Ovary (tissue), 9 donors: Measurements from ENCODE around the gene BRD7. TPM values are rescaled to one million over a fixed set of nuclear protein-coding genes. Genes with fewer than 3 reads are reported as not detected.
A peak's percentile ranks its signal among the peaks of the same experiment; 100 is the strongest.

Source experiments
- DNase-seq, 5 donors: peaks; one replicate each; pipeline ENCODE4 v3.0.0-alpha.2; 2019 to 2020
- H3K27ac ChIP-seq, 2 donors: fragments of 200-600 bp; one replicate each; pipeline versions ENCODE4 v1.5.1 to v1.8.0; 2019 to 2022
- H3K27me3 ChIP-seq: fragments of 200-600 bp; one replicate; pipeline ENCODE4 v1.8.0; 2022
- H3K36me3 ChIP-seq: fragments of 200-600 bp; sonication (generic); one replicate; pipeline ENCODE4 v1.5.1; 2019
- H3K4me1 ChIP-seq: one replicate; pipeline ENCODE4 v1.8.1; 2013; ENCODE audit warnings: mild to moderate bottlenecking, moderate library complexity; ENCODE audit not compliant: insufficient read depth
- H3K4me3 ChIP-seq: fragments of 200-600 bp; sonication (generic); one replicate; pipeline ENCODE4 v1.5.1; 2017
- H3K9me3 ChIP-seq, 2 donors: fragments of 200-600 bp in 1 of 2; sonication (generic) in 1 of 2; one replicate each; pipeline versions ENCODE4 v1.5.1 to v1.8.1; 2013 to 2019; ENCODE audit warnings: mild to moderate bottlenecking in 1 of 2, moderate library complexity in 1 of 2
- CTCF ChIP-seq, 3 donors: fragments of 450-650 bp in 2 of 3; fragments of 200-600 bp in 1 of 3; IDR thresholded peaks; one replicate each; pipeline versions ENCODE4 v1.5.1 to v1.8.0; 2016 to 2022; ENCODE audit warnings: antibody characterized with exemption in 3 of 3, mild to moderate bottlenecking in 1 of 3
- EP300 ChIP-seq: sonication (generic); formaldehyde crosslinking; IDR thresholded peaks from one replicate; pipeline ENCODE4 v1.6.1; 2017; ENCODE audit warnings: antibody characterized with exemption
- POLR2A ChIP-seq: fragments of 450-650 bp; IDR thresholded peaks from one replicate; pipeline ENCODE4 v1.6.1; 2017; ENCODE audit warnings: antibody characterized with exemption, mild to moderate bottlenecking, moderate library complexity
- WGBS, 3 donors: extraction: QIAGEN DNeasy Blood & Tissue Kit in 1 of 3; methylation state at CpG; one replicate each; pipeline versions ENCODE4 v1.1.5 to v1.1.7; 2013 to 2017; 5-methylcytosine and 5-hydroxymethylcytosine counted together
- intact Hi-C, 4 donors: fragments of 100-400 bp; cut with DNase I; formaldehyde crosslinking; loops; one replicate each; pipeline versions ENCODE4 v1.11.0 to v1.15.1; 2022 to 2023
- polyA plus RNA-seq, 2 donors: library from polyadenylated mRNA; stranded (reverse); fragments of 200-250 nt in 1 of 2; fragments of 350-450 nt in 1 of 2; fragmentation: Illumina TruSeq in 1 of 2; extraction: RNeasy Lipid Tissue Mini Kit (QIAGEN cat#74804) in 1 of 2; gene quantifications; one replicate each; pipeline ENCODE4 v1.2.3, GENCODE V29; 2013 to 2014
- total RNA-seq, 7 donors: library from RNA; depleted of rRNA in 2 of 7; stranded (reverse); fragments of >200 nt in 2 of 7; fragmentation: NEBNext Ultra II Directional in 3 of 7; extraction: Animal tissue kit (Norgen Biotek cat#: 25700) in 3 of 7; gene quantifications; one replicate each; pipeline versions ENCODE4 v1.1.0 to v1.2.4, GENCODE V29; 2016 to 2023
- donor health status: DM: no; HTN: no; CAD: no; lungs with moderate emphysema.
- donor health status: DM: no; HTN: no; CAD: no.
- donor health status: Bipolar disorder and iron deficiency.
- donor health status: DM: yes; HTN: yes; CAD: no.
- donor health status: DM: no; HTN: no; CAD: no.
- donor health status: DM: yes; HTN: yes; CAD: no.

The BRD7 gene
- total and polyA plus RNA-seq, 9 donors = 30.0 to 75.1 (median 53.5) TPM

GRCh38 chr16:50296807-50297206 lies 72.0 kb downstream of the BRD7 start:
- Histone ChIP-seq H3K36me3 (no peaks in the 10 kb centered on the region), H3K27ac (no peak overlapping the region), H3K4me1 (no peaks in the 10 kb centered on the region), H3K27me3 (no peaks in the 10 kb centered on the region), H3K9me3 (no peaks in the 10 kb centered on the region), H3K4me3 (no peak overlapping the region)
- 77 to 94% (median 86%) methylated on average over 2 of the region's 2 CpGs for WGBS, 3 donors
- TF ChIP-seq CTCF (IDR thresholded peaks at IDR 0.05) (no peak), EP300 (no peak), POLR2A (no peak)
- DNase-seq = peak in 1 of 5 donors; percentile 0
- intact Hi-C loops = no loop called here

- no peaks in the 10 kb centered on the region for H3K4me1 ChIP-seq
- 93 to 96% (median 94%) methylated on average over 7 of the region's 7 CpGs for WGBS, 3 donors
- no peak overlapping the region for H3K4me3 ChIP-seq
- H3K27me3 ChIP-seq = no peaks in the 10 kb centered on the region
- intact Hi-C loops = no loop called here
- H3K9me3 ChIP-seq = no peaks in the 10 kb centered on the region
- peak in 2 of 5 donors; percentile 5 to 10 for DNase-seq
- H3K36me3 ChIP-seq = no peaks in the 10 kb centered on the region
- TF ChIP-seq CTCF (IDR thresholded peaks at IDR 0.05) (no peak), POLR2A (no peak), EP300 (no peak)
- H3K27ac ChIP-seq = no peak overlapping the region
Observed at GRCh38 chr16:50295541-50296132, 73.2 kb downstream of the BRD7 start.

GRCh38 chr16:50294955-50295354 lies 73.8 kb downstream of the BRD7 start:
- Histone ChIP-seq H3K9me3 (no peaks in the 10 kb centered on the region), H3K36me3 (no peaks in the 10 kb centered on the region), H3K4me1 (no peaks in the 10 kb centered on the region), H3K4me3 (no peak overlapping the region), H3K27ac (no peak overlapping the region), H3K27me3 (no peaks in the 10 kb centered on the region)
- 83 to 90% (median 83%) methylated on average over 4 of the region's 4 CpGs for WGBS, 3 donors
- DNase-seq = peak in 2 of 5 donors; percentile 2 to 11
- TF ChIP-seq POLR2A (no peak), CTCF (IDR thresholded peaks at IDR 0.05) (no peak), EP300 (no peak)
- intact Hi-C loops = no loop called here

GRCh38 chr16:50293994-50294855 lies 74.6 kb downstream of the BRD7 start:
- Histone ChIP-seq H3K27ac (no peak overlapping the region), H3K36me3 (no peaks in the 10 kb centered on the region), H3K27me3 (no peaks in the 10 kb centered on the region), H3K4me3 (no peak overlapping the region), H3K9me3 (no peaks in the 10 kb centered on the region), H3K4me1 (no peaks in the 10 kb centered on the region)
- peak in 2 of 5 donors; percentile 16 to 26 for DNase-seq
- no peak for TF ChIP-seq CTCF (IDR thresholded peaks at IDR 0.05)
- no peak for TF ChIP-seq POLR2A
- TF ChIP-seq EP300 = no peak
- intact Hi-C loops = no loop called here
- WGBS, 3 donors = 88 to 90% (median 89%) methylated on average over 20 of the region's 20 CpGs
